Lung (tissue), 12 donors: ENCODE measurements around the gene ATG3. TPM values are rescaled to one million over a fixed set of nuclear protein-coding genes. Genes with fewer than 3 reads are reported as not detected.

Experiments
- ATAC-seq: fragments of 200-7000 bp; cut with Tn5 transposase; one replicate; pipeline ENCODE4 v1.9.1; 2020; ENCODE audit warnings: moderate number of reproducible peaks; ENCODE audit not compliant: insufficient read depth, low FRiP score
- DNase-seq, 3 donors: peaks; one replicate each; pipeline ENCODE4 v3.0.0-alpha.2; 2013 to 2017
- H3K27ac ChIP-seq, 2 donors: one replicate each; pipeline ENCODE4 v1.5.1; 2013; ENCODE audit warnings: mild to moderate bottlenecking in 2 of 2, moderate library complexity in 2 of 2, control low read depth in 1 of 2, inconsistent platforms in 1 of 2, low read depth in 1 of 2, low read length in 1 of 2
- H3K27me3 ChIP-seq, 3 donors: one replicate each; pipeline ENCODE4 v1.5.1; 2013; ENCODE audit warnings: low read length in 2 of 3; ENCODE audit not compliant: control insufficient read depth in 3 of 3, insufficient read depth in 3 of 3
- H3K36me3 ChIP-seq, 4 donors: one replicate each; pipeline ENCODE4 v1.5.1; 2013; ENCODE audit warnings: low read length in 4 of 4, mild to moderate bottlenecking in 1 of 4, moderate library complexity in 1 of 4; ENCODE audit not compliant: control insufficient read depth in 4 of 4, insufficient read depth in 4 of 4
- H3K4me1 ChIP-seq, 5 donors: one replicate each; pipeline ENCODE4 v1.5.1; 2013; ENCODE audit warnings: low read length in 5 of 5, mild to moderate bottlenecking in 2 of 5, moderate library complexity in 1 of 5; ENCODE audit not compliant: control insufficient read depth in 5 of 5, insufficient read depth in 5 of 5
- H3K4me3 ChIP-seq: one replicate; pipeline ENCODE4 v1.5.1; 2013; ENCODE audit warnings: mild to moderate bottlenecking, control low read depth, moderate library complexity
- H3K9ac ChIP-seq, 2 donors: one replicate each; pipeline ENCODE4 v1.5.1; 2013; ENCODE audit warnings: low read length in 2 of 2, control low read depth in 1 of 2; ENCODE audit not compliant: insufficient read depth in 1 of 2
- H3K9me3 ChIP-seq, 4 donors: one replicate each; pipeline ENCODE4 v1.5.1; 2013; ENCODE audit warnings: low read length in 3 of 4, mild to moderate bottlenecking in 1 of 4, moderate library complexity in 1 of 4; ENCODE audit not compliant: control insufficient read depth in 4 of 4, insufficient read depth in 3 of 4
- CTCF ChIP-seq: IDR thresholded peaks from 2 replicates; pipeline ENCODE4 v1.5.1; 2012; ENCODE audit warnings: mild to moderate bottlenecking; ENCODE audit errors: control extremely low read depth, extremely low read depth
- WGBS, 2 donors: extraction: QIAGEN DNeasy Blood & Tissue Kit; methylation state at CpG; one replicate each; pipeline ENCODE4 v1.1.7; 2013; 5-methylcytosine and 5-hydroxymethylcytosine counted together
- polyA plus RNA-seq, 2 donors: library from polyadenylated mRNA; stranded (reverse); fragments of 200-250 nt; gene quantifications; one replicate each; pipeline ENCODE4 v1.2.1, GENCODE V29; 2013
- total RNA-seq, 2 donors: library from RNA; depleted of rRNA in 1 of 2; stranded (reverse); fragments of >200 nt in 1 of 2; gene quantifications; one replicate each; pipeline ENCODE4 v1.2.1, GENCODE V29; 2014 to 2021
- donor health status: control.
- donor health status: control.
- donor health status: Bipolar disorder and iron deficiency.
- donor health status: healthy.
- donor health status: DM: yes; HTN: yes; CAD: no.

ATG3 gene
- total and polyA plus RNA-seq, 4 donors, result 29.4 to 80.9 (median 49.1) TPM

- ATAC-seq (no peak), DNase-seq (no peak)
- no peak for TF ChIP-seq CTCF
- Histone ChIP-seq H3K27ac (no peak overlapping the region), H3K9ac (no peak overlapping the region), H3K27me3 (no peaks in the 10 kb centered on the region), H3K4me1 (peaks cover 0 to 7% (median 0%) of the 10 kb centered on the region in 5 donors), H3K9me3 (no peaks in the 10 kb centered on the region), H3K4me3 (no peak overlapping the region), H3K36me3 (peaks cover 0 to 9% (median 2%) of the 10 kb centered on the region in 4 donors)
These were observed 40.6 kb upstream of the ATG3 start for GRCh38 chr3:112602217-112602838.

- DNase-seq (no peak), ATAC-seq (no peak)
- no peak for TF ChIP-seq CTCF
- H3K4me3 ChIP-seq, result no peak overlapping the region
- no peaks in the 10 kb centered on the region for H3K9me3 ChIP-seq
- H3K9ac ChIP-seq, result no peak overlapping the region
- no peaks in the 10 kb centered on the region for H3K4me1 ChIP-seq
- peaks cover 0 to 7% (median 4%) of the 10 kb centered on the region in 4 donors for H3K36me3 ChIP-seq
- no peaks in the 10 kb centered on the region for H3K27me3 ChIP-seq
- H3K27ac ChIP-seq, result no peak overlapping the region
These were observed 37.0 kb upstream of the ATG3 start for GRCh38 chr3:112598731-112599130.

- Histone ChIP-seq H3K4me3 (no peak overlapping the region), H3K9ac (no peak overlapping the region), H3K27me3 (no peaks in the 10 kb centered on the region), H3K27ac (no peak overlapping the region), H3K9me3 (no peaks in the 10 kb centered on the region), H3K4me1 (no peaks in the 10 kb centered on the region), H3K36me3 (peaks cover 0 to 12% (median 6%) of the 10 kb centered on the region in 4 donors)
- DNase-seq (no peak), ATAC-seq (no peak)
- no peak for TF ChIP-seq CTCF
- WGBS, 2 donors, result 98 to 100% methylated on average over 2 of the region's 2 CpGs
These were observed 36.2 kb upstream of the ATG3 start for GRCh38 chr3:112597945-112598344.

- H3K27me3 ChIP-seq, result no peaks in the 10 kb centered on the region
- TF ChIP-seq CTCF, result no peak
- no peak overlapping the region for H3K9ac ChIP-seq
- no peaks in the 10 kb centered on the region for H3K9me3 ChIP-seq
- no peak overlapping the region for H3K27ac ChIP-seq
- no peak for DNase-seq
- peaks cover 0 to 17% (median 6%) of the 10 kb centered on the region in 4 donors for H3K36me3 ChIP-seq
- 93 to 94% methylated on average over 2 of the region's 2 CpGs for WGBS, 2 donors
- H3K4me3 ChIP-seq, result no peak overlapping the region
- no peaks in the 10 kb centered on the region for H3K4me1 ChIP-seq
- no peak for ATAC-seq
These were observed 33.1 kb upstream of the ATG3 start for GRCh38 chr3:112594856-112595255.
